ENCODE data around the gene UNC93B1.

- no peak for TF ChIP-seq CTCF (conservative IDR thresholded peaks at IDR 0.05; ENCODE audit: low read depth, low read length)
- TF ChIP-seq EZH2 (IDR thresholded peaks at IDR 0.05; ENCODE audit: borderline replicate concordance, low read depth, low read length, poor library complexity, severe bottlenecking): no peak
These were observed 14.3 kb upstream of the UNC93B1 start for GRCh38 chr11:68017980-68018729.
